Measurements from ENCODE around the gene ACAD10.
"Not testable (repeated sequence)": the region's sequence is repeated elsewhere in the genome, so short reads cannot be mapped to it uniquely, and the experiment has no call there.

Gene ACAD10

GRCh38 chr12:111685811-111686573 is at the start of gene ACAD10, which contains the start of gene BRAP:
Gene ACAD10, plus strand, starts transcription at chr12:111686053. Its CDS starts 6,657 bp downstream, at chr12:111692710.
Gene BRAP, minus strand, starts transcription at chr12:111685956. Its CDS starts 164 bp downstream, at chr12:111685792.
- peak; percentile 75 for DNase-seq

- DNase-seq: no peak
These were observed 49.5 kb upstream of the ACAD10 start for GRCh38 chr12:111636209-111636945.

DNA sequence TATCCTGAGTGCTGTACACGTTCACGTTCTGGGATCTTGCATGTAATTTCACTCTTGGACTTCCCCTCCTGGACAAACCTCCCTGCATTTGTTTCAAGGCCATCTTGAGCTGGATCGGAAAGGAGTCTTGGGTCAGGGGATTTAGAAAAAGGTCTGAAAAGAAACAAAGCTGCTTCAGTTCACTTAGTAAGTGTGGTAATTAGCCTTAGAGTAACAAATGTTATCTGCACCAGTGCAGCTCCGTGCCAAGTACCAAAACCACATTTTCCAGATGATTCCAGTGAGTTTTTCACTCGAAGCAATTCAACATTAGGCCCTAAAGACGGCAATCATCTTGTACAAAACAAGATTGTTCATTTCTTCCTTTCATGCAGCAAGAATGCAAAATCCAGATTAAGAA is 47.3 kb upstream of the ACAD10 start:
- DNase-seq: no peak

DNA sequence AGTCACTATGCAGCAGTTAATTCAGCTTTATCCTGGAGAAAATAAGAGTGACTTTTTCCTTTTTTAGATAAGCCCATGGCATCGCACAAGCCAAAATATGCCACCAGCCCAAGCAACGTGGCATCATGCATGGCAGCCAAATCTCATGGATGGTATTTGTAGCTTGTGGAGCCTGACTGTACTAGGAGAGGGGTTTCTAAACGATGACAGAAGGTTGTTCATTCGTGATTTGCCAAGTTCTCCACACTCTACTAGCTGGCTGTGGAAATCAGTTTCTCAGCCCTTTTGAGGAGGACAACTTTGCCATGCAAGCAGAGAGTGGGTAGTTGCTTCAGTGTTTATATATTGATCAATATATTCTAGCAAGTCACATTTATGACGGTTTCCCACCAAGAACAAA is 45.3 kb upstream of the ACAD10 start:
- no peak for DNase-seq

DNA sequence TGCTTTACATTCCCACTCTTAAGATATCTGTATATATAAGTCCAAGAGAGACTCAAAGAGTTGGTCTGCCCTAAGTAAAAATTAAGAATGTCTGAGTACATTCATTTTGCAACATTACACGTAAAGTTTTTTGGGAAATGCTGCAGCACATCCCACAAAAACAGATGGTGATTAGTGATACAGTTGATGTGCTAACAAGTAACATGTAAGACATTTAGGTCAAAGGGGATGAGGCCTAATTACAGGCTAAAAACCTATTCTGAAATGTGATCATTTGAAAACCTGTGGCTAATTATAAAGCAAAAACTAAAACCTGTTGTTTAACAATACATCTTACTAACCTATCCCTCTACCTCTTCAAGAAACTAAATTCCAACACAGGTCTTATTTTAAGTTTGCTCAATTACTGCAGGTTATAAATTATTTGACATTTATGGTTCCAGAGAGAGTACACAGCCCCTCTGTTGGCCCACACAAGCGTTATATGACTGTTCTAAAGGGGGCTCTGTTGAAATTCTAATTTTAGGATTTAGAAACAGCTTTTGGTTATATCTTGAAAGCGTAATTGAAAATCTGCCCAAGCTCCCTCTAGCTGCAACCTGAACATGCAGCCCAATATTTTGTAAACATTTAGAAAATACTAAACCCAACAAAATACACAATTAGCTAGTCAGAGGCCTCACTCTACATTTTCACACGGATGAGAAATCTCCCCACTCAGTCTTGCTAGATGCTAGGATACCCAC is 43.0 kb upstream of the ACAD10 start:
- DNase-seq: no peak

GRCh38 chr12:111643427-111643826 is 42.4 kb upstream of the ACAD10 start:
- DNase-seq: no peak

GRCh38 chr12:111645433-111645832 is 40.4 kb upstream of the ACAD10 start:
- no peak for DNase-seq

DNA sequence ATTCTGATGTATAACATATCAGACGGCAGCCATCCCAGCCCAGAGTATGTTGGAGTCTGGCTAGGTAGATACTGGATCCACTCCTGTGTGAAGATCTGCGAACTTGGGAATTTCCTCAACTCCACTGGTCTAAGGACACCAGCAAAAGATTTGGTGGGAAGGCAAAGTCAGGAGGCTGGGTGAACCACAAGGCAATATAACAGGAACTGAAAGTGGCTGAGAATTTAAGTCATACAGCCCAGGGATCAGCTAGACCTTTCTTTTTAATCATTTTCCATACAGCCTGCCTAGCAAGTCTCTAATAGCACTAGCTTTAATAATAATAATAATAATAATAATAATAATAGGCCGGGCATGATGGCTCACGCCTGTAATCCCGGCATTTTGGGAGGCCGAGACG is 34.9 kb upstream of the ACAD10 start:
- no peak for DNase-seq

DNA sequence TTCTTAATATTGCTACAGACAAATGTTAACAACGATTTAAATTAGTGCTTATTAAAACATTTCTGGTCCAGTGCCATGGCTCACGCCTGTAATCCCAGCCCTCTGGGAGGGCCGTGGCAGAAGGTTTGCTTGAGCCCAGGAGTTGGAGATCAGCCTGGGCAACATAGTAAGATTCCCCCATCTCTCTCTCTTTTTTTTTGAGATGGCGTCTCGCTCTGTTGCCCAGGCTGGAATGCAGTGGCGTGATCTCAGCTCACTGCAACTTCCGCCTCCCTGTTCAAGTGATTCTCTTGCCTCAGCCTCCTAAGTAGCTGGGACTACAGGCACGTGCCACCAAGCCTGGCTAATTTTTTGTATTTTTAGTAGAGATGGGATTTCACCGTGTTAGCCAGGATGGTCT is 33.3 kb upstream of the ACAD10 start:
- DNase-seq: not testable (repeated sequence)

GRCh38 chr12:111653596-111653995 is 32.3 kb upstream of the ACAD10 start:
- DNase-seq: no peak

GRCh38 chr12:111655356-111655755 is 30.5 kb upstream of the ACAD10 start:
- DNase-seq: no peak

GRCh38 chr12:111656016-111656415 is 29.8 kb upstream of the ACAD10 start:
- no peak for DNase-seq

- no peak for DNase-seq
These were observed 21.4 kb upstream of the ACAD10 start for GRCh38 chr12:111664499-111664898.

DNA sequence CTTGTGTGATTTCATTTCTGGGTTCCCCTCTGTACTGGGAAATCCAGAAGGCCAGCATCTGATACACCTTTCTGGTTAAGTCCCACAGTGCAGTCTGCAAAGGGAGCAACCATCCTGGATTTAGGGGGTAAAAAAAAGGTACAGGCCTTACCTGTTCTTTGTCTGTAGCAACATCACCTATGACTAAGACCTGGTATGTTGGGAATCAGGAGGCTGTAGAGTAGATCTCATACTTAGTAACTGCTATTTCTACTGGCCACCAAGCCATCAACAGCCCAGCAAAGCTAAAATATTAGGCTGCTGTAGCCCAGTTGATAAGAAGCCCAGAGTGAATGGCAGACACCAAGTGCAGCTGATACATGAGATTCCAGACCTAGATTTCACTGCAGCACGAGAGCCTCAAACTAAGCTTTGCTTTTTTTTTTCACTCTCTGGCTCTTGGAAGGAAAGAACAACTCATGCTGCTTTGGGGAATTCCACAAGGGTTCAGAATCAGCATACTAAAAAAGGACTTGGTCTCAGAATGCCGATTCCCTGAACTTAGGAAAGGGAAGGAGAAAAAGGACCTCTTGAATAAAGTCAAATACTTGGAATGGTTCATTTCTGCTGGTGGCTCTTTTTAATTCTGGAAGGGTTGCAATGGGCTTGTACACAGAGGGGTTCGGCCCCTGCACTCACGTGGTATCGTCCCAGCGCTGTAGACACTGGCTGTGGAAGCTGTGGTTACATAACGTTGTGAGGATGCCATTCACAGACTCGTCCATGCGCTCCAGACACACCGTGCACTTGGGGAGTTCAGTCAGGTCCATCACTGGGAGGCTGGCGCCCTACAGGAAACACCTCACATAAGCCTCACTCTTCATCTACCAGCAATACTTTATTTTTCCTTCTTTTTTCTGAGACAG is 20.6 kb upstream of the ACAD10 start:
- no peak for DNase-seq

- no peak for DNase-seq
These were observed 13.0 kb upstream of the ACAD10 start for GRCh38 chr12:111672822-111673381.

- no peak for DNase-seq
These were observed 12.3 kb upstream of the ACAD10 start for GRCh38 chr12:111673503-111673902.

GRCh38 chr12:111677186-111677585 is 8.7 kb upstream of the ACAD10 start:
- no peak for DNase-seq

DNA sequence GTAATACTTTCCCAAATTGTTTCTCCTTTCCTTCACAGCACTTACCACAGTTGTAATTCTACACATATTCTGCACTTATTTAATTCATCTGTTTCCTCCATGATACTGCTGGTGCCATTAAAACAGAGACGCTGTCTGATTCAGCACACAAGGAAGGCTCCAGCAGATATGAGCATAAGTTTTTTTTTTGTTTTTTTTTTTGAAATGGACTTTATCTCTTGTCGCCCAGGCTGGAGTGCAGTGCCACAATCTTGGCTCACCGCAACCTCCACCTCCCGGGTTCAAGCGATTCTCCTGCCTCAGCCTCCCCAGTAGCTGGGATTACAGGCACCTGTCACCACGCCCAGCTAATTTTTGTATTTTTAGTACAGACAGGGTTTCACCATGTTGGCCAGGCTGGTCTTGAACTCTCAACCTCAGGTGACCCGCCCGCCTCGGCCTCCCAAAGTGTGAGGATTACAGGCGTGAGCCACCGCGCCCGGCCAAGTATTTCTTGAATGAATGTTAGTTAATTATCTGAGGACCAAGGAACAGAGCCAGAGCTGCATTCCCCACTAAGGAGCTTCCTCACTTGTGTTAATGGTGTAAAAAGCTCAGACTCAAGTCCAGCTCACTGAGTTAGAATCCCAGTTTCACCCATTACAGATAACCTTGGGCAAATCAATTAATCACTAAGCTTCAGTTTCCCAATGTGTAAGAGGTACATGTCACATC is 1.2 kb upstream of the ACAD10 start:
- DNase-seq: not testable (repeated sequence)

GRCh38 chr12:111685322-111685810 is 487 bp upstream of the ACAD10 start:
- no peak for DNase-seq

- DNase-seq: no peak
These were observed 787 bp downstream of the ACAD10 start for GRCh38 chr12:111686574-111687105.

GRCh38 chr12:111687255-111687654 is 1.4 kb downstream of the ACAD10 start:
- DNase-seq: no peak
